ENCODE measurements around the gene OR52K1.
"Not testable (repeated sequence)": the region's sequence is repeated elsewhere in the genome, so short reads cannot be mapped to it uniquely, and the experiment has no call there.

OR52K1 gene

GRCh38 chr11:4466131-4466870 lies 16.1 kb upstream of the OR52K1 start:
- no peak for DNase-seq
- Mint-ChIP-seq H3K27ac (no peak overlapping the region), H3K4me3 (no peak overlapping the region), H3K36me3 (peaks cover 0 to 4% of the 10 kb centered on the region in 2 donors), H3K4me1 (peaks cover 5 to 8% of the 10 kb centered on the region in 2 donors), H3K27me3 (peaks cover 20 to 31% of the 10 kb centered on the region in 2 donors), H3K9me3 (peaks cover 12 to 18% of the 10 kb centered on the region in 2 donors)
- no peak for ATAC-seq (replicated peaks)

- H3K27me3 Mint-ChIP-seq: peaks cover 18 to 29% of the 10 kb centered on the region in 2 donors
- DNase-seq: peak; percentile 4
- H3K36me3 Mint-ChIP-seq: peaks cover 0 to 4% of the 10 kb centered on the region in 2 donors
- peak; percentile 80 to 88 for ATAC-seq (replicated peaks)
- no peak overlapping the region for H3K4me3 Mint-ChIP-seq
- H3K9me3 Mint-ChIP-seq: peaks cover 12 to 17% of the 10 kb centered on the region in 2 donors
- no peak overlapping the region for H3K27ac Mint-ChIP-seq
- peaks cover 5 to 8% of the 10 kb centered on the region in 2 donors for H3K4me1 Mint-ChIP-seq
Observed at GRCh38 chr11:4466871-4467442, 15.5 kb upstream of the OR52K1 start.

- peak; percentile 59 to 61 for ATAC-seq (replicated peaks)
- H3K27ac Mint-ChIP-seq: no peak overlapping the region
- no peak overlapping the region for H3K4me3 Mint-ChIP-seq
- H3K9me3 Mint-ChIP-seq: peaks cover 12 to 13% of the 10 kb centered on the region in 2 donors
- peaks cover 16 to 26% of the 10 kb centered on the region in 2 donors for H3K27me3 Mint-ChIP-seq
- DNase-seq: no peak
- peaks cover 5 to 8% of the 10 kb centered on the region in 2 donors for H3K4me1 Mint-ChIP-seq
- H3K36me3 Mint-ChIP-seq: peaks cover 0 to 4% of the 10 kb centered on the region in 2 donors
Observed at GRCh38 chr11:4467811-4468606, 14.4 kb upstream of the OR52K1 start.

GRCh38 chr11:4479644-4480043 lies 2.8 kb upstream of the OR52K1 start:
- Mint-ChIP-seq H3K36me3 (no peaks in the 10 kb centered on the region), H3K27ac (no peak overlapping the region), H3K27me3 (peaks cover 9 to 17% of the 10 kb centered on the region in 2 donors), H3K4me1 (no peaks in the 10 kb centered on the region), H3K4me3 (no peak overlapping the region), H3K9me3 (no peaks in the 10 kb centered on the region)
- DNase-seq (no peak), ATAC-seq (replicated peaks) (no peak)

- DNase-seq (no peak), ATAC-seq (replicated peaks) (no peak)
- Mint-ChIP-seq H3K9me3 (no peaks in the 10 kb centered on the region), H3K36me3 (no peaks in the 10 kb centered on the region), H3K27me3 (peaks cover 0 to 7% of the 10 kb centered on the region in 2 donors), H3K4me3 (no peak overlapping the region), H3K4me1 (no peaks in the 10 kb centered on the region), H3K27ac (no peak overlapping the region)
Observed at GRCh38 chr11:4480577-4481239, 1.7 kb upstream of the OR52K1 start.

GRCh38 chr11:4481240-4481582 lies 1.2 kb upstream of the OR52K1 start:
- H3K27ac Mint-ChIP-seq: no peak overlapping the region
- no peaks in the 10 kb centered on the region for H3K4me1 Mint-ChIP-seq
- peaks cover 0 to 7% of the 10 kb centered on the region in 2 donors for H3K27me3 Mint-ChIP-seq
- H3K36me3 Mint-ChIP-seq: no peaks in the 10 kb centered on the region
- no peak for DNase-seq
- no peaks in the 10 kb centered on the region for H3K9me3 Mint-ChIP-seq
- H3K4me3 Mint-ChIP-seq: no peak overlapping the region
- no peak for ATAC-seq (replicated peaks)

GRCh38 chr11:4484310-4484709 lies 1.9 kb downstream of the OR52K1 start:
- no peak for ATAC-seq (replicated peaks)
- peaks cover 2 to 3% of the 10 kb centered on the region in 2 donors for H3K9me3 Mint-ChIP-seq
- peaks cover 5% of the 10 kb centered on the region in 2 donors for H3K27me3 Mint-ChIP-seq
- no peak for DNase-seq
- H3K4me1 Mint-ChIP-seq: no peaks in the 10 kb centered on the region
- H3K27ac Mint-ChIP-seq: no peak overlapping the region
- no peak overlapping the region for H3K4me3 Mint-ChIP-seq
- H3K36me3 Mint-ChIP-seq: no peaks in the 10 kb centered on the region

GRCh38 chr11:4491405-4491804 lies 9.0 kb downstream of the OR52K1 start:
- not testable (repeated sequence) for H3K4me3 Mint-ChIP-seq; H3K27ac Mint-ChIP-seq; H3K9me3 Mint-ChIP-seq; DNase-seq; ATAC-seq (replicated peaks); H3K36me3 Mint-ChIP-seq; H3K4me1 Mint-ChIP-seq
- peaks cover 14 to 31% of the 10 kb centered on the region in 2 donors for H3K27me3 Mint-ChIP-seq

- H3K27me3 Mint-ChIP-seq: peaks cover 14 to 37% of the 10 kb centered on the region in 2 donors
- H3K9me3 Mint-ChIP-seq: peaks cover 3 to 4% of the 10 kb centered on the region in 2 donors
- no peak for ATAC-seq (replicated peaks)
- DNase-seq: no peak
- no peak overlapping the region for H3K4me3 Mint-ChIP-seq
- H3K36me3 Mint-ChIP-seq: no peaks in the 10 kb centered on the region
- no peak overlapping the region for H3K27ac Mint-ChIP-seq
- H3K4me1 Mint-ChIP-seq: peaks cover 4 to 7% of the 10 kb centered on the region in 2 donors
Observed at GRCh38 chr11:4491878-4492606, 9.6 kb downstream of the OR52K1 start.

GRCh38 chr11:4493480-4493818 lies 11.0 kb downstream of the OR52K1 start:
- Mint-ChIP-seq H3K4me1 (peaks cover 4 to 7% of the 10 kb centered on the region in 2 donors), H3K9me3 (peaks cover 3 to 4% of the 10 kb centered on the region in 2 donors), H3K36me3 (no peaks in the 10 kb centered on the region), H3K4me3 (no peak overlapping the region), H3K27me3 (peaks cover 14 to 38% of the 10 kb centered on the region in 2 donors), H3K27ac (no peak overlapping the region)
- ATAC-seq (replicated peaks): no peak
- DNase-seq: no peak

- peaks cover 4 to 28% of the 10 kb centered on the region in 2 donors for H3K27me3 Mint-ChIP-seq
- H3K27ac Mint-ChIP-seq: no peak overlapping the region
- H3K9me3 Mint-ChIP-seq: peaks cover 0 to 1% of the 10 kb centered on the region in 2 donors
- H3K4me3 Mint-ChIP-seq: no peak overlapping the region
- ATAC-seq (replicated peaks) (no peak), DNase-seq (no peak)
- no peaks in the 10 kb centered on the region for H3K36me3 Mint-ChIP-seq
- peaks cover 4 to 7% of the 10 kb centered on the region in 2 donors for H3K4me1 Mint-ChIP-seq
Observed at GRCh38 chr11:4495487-4495886, 13.0 kb downstream of the OR52K1 start.

GRCh38 chr11:4495986-4496385 lies 13.5 kb downstream of the OR52K1 start:
- Mint-ChIP-seq H3K27me3 (peaks cover 4 to 28% of the 10 kb centered on the region in 2 donors), H3K4me3 (no peak overlapping the region), H3K27ac (no peak overlapping the region), H3K36me3 (no peaks in the 10 kb centered on the region), H3K9me3 (peaks cover 0 to 1% of the 10 kb centered on the region in 2 donors), H3K4me1 (peaks cover 4 to 7% of the 10 kb centered on the region in 2 donors)
- DNase-seq (no peak), ATAC-seq (replicated peaks) (no peak)

- H3K36me3 Mint-ChIP-seq: no peaks in the 10 kb centered on the region
- H3K4me3 Mint-ChIP-seq: no peak overlapping the region
- peaks cover 0 to 1% of the 10 kb centered on the region in 2 donors for H3K9me3 Mint-ChIP-seq
- no peak overlapping the region for H3K27ac Mint-ChIP-seq
- DNase-seq (no peak), ATAC-seq (replicated peaks) (no peak)
- H3K4me1 Mint-ChIP-seq: peaks cover 4 to 7% of the 10 kb centered on the region in 2 donors
- H3K27me3 Mint-ChIP-seq: peaks cover 4 to 28% of the 10 kb centered on the region in 2 donors
Observed at GRCh38 chr11:4496557-4497248, 14.3 kb downstream of the OR52K1 start.

Data from stimulated activated naive B cell treated with anti-CD40 and anti-IgM and Interleukin-4, amounts not matched to agents 10 μg/mL and 1 μg/mL and 100 μg/mL, for 72 hours (primary cell).